ENCODE results near the gene L3HYPDH. TPM values are rescaled to one million over a fixed set of nuclear protein-coding genes. Genes with fewer than 3 reads are reported as not detected.

The L3HYPDH gene
- polyA plus RNA-seq, 1 donor from 2014 or later, result 14.9 TPM

DNA sequence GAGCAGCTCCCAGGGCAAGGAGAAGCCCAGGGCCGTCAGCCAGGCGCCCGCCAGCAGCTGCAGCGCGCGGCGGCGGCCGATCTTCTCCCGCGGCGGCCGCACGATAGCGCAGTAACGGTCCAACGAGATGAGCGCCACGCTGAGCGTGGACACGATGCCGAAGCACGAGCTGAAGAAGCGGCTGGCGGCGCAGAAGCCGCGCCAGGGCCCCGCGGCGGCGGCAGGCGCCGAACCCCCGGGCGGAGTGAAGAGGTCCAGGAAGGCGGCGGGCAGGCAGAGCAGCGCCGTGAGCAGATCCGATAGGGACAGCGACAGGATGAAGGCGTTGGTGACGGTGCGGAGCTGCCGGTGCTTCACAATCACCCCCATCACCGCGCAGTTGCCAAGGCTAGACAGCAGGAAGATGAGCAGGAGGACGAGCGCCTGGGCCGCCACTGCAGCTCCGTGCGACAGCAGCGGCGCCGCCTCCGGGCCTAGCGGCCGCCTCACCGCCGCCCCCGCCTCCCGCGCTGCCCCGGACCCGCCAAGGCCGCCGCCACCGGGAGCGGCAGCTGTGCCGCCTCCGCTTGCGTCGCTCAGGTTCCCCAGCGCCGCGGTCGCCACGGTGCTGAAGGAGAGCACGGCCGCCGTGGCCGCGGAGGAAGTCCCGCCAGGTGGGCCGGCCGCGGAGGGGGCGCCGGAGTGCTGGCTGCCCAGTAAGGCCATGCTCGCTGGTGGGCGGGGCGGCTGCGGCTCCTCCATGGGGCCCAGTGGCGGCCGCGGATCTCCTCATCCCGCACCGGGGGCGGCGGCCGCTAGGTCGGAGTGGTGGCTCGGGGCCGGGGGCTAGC, 19.5 kb downstream of the L3HYPDH start:
- Histone ChIP-seq H3K27ac (ENCODE audit: low read length) (peak overlapping the region; percentile 75), H3K9ac (ENCODE audit: low read length) (peak overlapping the region; percentile 82), H3K4me3 (ENCODE audit: low read length) (peak overlapping the region; percentile 70), H3F3A (ENCODE audit: insufficient read depth, low read length, poor library complexity, severe bottlenecking) (no peaks in the 10 kb centered on the region), H3K36me3 (ENCODE audit: insufficient read depth, low read length) (no peaks in the 10 kb centered on the region), H3K9me3 (ENCODE audit: low read length) (no peaks in the 10 kb centered on the region), H4K20me1 (ENCODE audit: insufficient read depth) (no peaks in the 10 kb centered on the region), H3K27me3 (ENCODE audit: insufficient read depth, low read depth, low read length) (no peaks in the 10 kb centered on the region), H3K4me2 (ENCODE audit: low read length) (peak overlapping the region; percentile 30), H3K79me2 (replicated peaks; ENCODE audit: insufficient read depth, low read length) (no peaks in the 10 kb centered on the region), H2AFZ (ENCODE audit: low read depth, low read length) (peak overlapping the region; percentile 53), H3K9me2 (ENCODE audit: insufficient read depth, low read length) (no peaks in the 10 kb centered on the region)
- peak; percentile 8 for TF ChIP-seq POLR2AphosphoS5 (IDR thresholded peaks at IDR 0.05)
- no peak for TF ChIP-seq RAD21 (conservative IDR thresholded peaks at IDR 0.05)
- TF ChIP-seq, protein P1, sequence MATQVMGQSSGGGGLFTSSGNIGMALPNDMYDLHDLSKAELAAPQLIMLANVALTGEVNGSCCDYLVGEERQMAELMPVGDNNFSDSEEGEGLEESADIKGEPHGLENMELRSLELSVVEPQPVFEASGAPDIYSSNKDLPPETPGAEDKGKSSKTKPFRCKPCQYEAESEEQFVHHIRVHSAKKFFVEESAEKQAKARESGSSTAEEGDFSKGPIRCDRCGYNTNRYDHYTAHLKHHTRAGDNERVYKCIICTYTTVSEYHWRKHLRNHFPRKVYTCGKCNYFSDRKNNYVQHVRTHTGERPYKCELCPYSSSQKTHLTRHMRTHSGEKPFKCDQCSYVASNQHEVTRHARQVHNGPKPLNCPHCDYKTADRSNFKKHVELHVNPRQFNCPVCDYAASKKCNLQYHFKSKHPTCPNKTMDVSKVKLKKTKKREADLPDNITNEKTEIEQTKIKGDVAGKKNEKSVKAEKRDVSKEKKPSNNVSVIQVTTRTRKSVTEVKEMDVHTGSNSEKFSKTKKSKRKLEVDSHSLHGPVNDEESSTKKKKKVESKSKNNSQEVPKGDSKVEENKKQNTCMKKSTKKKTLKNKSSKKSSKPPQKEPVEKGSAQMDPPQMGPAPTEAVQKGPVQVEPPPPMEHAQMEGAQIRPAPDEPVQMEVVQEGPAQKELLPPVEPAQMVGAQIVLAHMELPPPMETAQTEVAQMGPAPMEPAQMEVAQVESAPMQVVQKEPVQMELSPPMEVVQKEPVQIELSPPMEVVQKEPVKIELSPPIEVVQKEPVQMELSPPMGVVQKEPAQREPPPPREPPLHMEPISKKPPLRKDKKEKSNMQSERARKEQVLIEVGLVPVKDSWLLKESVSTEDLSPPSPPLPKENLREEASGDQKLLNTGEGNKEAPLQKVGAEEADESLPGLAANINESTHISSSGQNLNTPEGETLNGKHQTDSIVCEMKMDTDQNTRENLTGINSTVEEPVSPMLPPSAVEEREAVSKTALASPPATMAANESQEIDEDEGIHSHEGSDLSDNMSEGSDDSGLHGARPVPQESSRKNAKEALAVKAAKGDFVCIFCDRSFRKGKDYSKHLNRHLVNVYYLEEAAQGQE (IDR thresholded peaks at IDR 0.05; ENCODE audit: borderline replicate concordance), result peak; percentile 64
- TF ChIP-seq EP300 (conservative IDR thresholded peaks at IDR 0.05; ENCODE audit: poor library complexity, severe bottlenecking), result no peak
- no peak for TF ChIP-seq TAF1 (IDR thresholded peaks at IDR 0.05; ENCODE audit: low read depth)
- peak; percentile 52 for TF ChIP-seq MXI1 (conservative IDR thresholded peaks at IDR 0.05; ENCODE audit: poor library complexity, severe bottlenecking)

- Histone ChIP-seq H3K9ac (ENCODE audit: low read length) (peak overlapping the region; percentile 82), H3K79me2 (replicated peaks; ENCODE audit: insufficient read depth, low read length) (no peaks in the 10 kb centered on the region), H3K9me2 (ENCODE audit: insufficient read depth, low read length) (no peaks in the 10 kb centered on the region), H3K4me2 (ENCODE audit: low read length) (peak overlapping the region; percentile 30), H3K27ac (ENCODE audit: low read length) (peak overlapping the region; percentile 75), H2AFZ (ENCODE audit: low read depth, low read length) (peak overlapping the region; percentile 53), H3F3A (ENCODE audit: insufficient read depth, low read length, poor library complexity, severe bottlenecking) (no peaks in the 10 kb centered on the region), H3K36me3 (ENCODE audit: insufficient read depth, low read length) (no peaks in the 10 kb centered on the region), H3K9me3 (ENCODE audit: low read length) (no peaks in the 10 kb centered on the region), H3K27me3 (ENCODE audit: insufficient read depth, low read depth, low read length) (no peaks in the 10 kb centered on the region), H4K20me1 (ENCODE audit: insufficient read depth) (no peaks in the 10 kb centered on the region), H3K4me3 (ENCODE audit: low read length) (peak overlapping the region; percentile 70)
- TF ChIP-seq RAD21 (conservative IDR thresholded peaks at IDR 0.05), result no peak
- peak; percentile 8 for TF ChIP-seq POLR2AphosphoS5 (IDR thresholded peaks at IDR 0.05)
These were observed 20.3 kb downstream of the L3HYPDH start for GRCh38 chr14:59463787-59464485.

- Histone ChIP-seq H3K9me2 (ENCODE audit: insufficient read depth, low read length) (no peaks in the 10 kb centered on the region), H3K4me3 (ENCODE audit: low read length) (no peak overlapping the region), H3K9me3 (ENCODE audit: low read length) (no peaks in the 10 kb centered on the region), H3K79me2 (replicated peaks; ENCODE audit: insufficient read depth, low read length) (no peaks in the 10 kb centered on the region), H4K20me1 (ENCODE audit: insufficient read depth) (no peaks in the 10 kb centered on the region), H2AFZ (ENCODE audit: low read depth, low read length) (no peak overlapping the region), H3K4me2 (ENCODE audit: low read length) (no peak overlapping the region), H3F3A (ENCODE audit: insufficient read depth, low read length, poor library complexity, severe bottlenecking) (no peaks in the 10 kb centered on the region), H3K9ac (ENCODE audit: low read length) (no peak overlapping the region), H3K36me3 (ENCODE audit: insufficient read depth, low read length) (no peaks in the 10 kb centered on the region), H3K27me3 (ENCODE audit: insufficient read depth, low read depth, low read length) (no peaks in the 10 kb centered on the region), H3K27ac (ENCODE audit: low read length) (no peak overlapping the region)
- TF ChIP-seq, protein P1 (IDR thresholded peaks at IDR 0.05; ENCODE audit: borderline replicate concordance), result no peak
These were observed 22.3 kb downstream of the L3HYPDH start for GRCh38 chr14:59461891-59462290.
